ENCODE results near the gene DNAJC4. TPM values are rescaled to one million over a fixed set of nuclear protein-coding genes. Genes with fewer than 3 reads are reported as not detected.
A peak's percentile ranks its signal among the peaks of the same experiment; 100 is the strongest.

DNAJC4 gene
- total RNA-seq, 1 donor from 2014 or later = 27.2 TPM

GRCh38 chr11:64227405-64227956 is 2.9 kb upstream of the DNAJC4 start:
- H3K4me3 Mint-ChIP-seq = peak overlapping the region; percentile 91
- no peaks in the 10 kb centered on the region for H3K9me3 Mint-ChIP-seq
- no peak for TF ChIP-seq CTCF (conservative IDR thresholded peaks at IDR 0.05)
- H3K36me3 Mint-ChIP-seq (ENCODE audit: low read depth) = no peaks in the 10 kb centered on the region
- peaks cover 37% of the 10 kb centered on the region for H3K4me1 Mint-ChIP-seq
- no peaks in the 10 kb centered on the region for H3K27me3 Mint-ChIP-seq (ENCODE audit: low read depth)
- no peak overlapping the region for H3K27ac Mint-ChIP-seq (ENCODE audit: unreplicated experiment)
- DNase-seq (ENCODE audit: low read depth, low spot score) = no peak

DNA sequence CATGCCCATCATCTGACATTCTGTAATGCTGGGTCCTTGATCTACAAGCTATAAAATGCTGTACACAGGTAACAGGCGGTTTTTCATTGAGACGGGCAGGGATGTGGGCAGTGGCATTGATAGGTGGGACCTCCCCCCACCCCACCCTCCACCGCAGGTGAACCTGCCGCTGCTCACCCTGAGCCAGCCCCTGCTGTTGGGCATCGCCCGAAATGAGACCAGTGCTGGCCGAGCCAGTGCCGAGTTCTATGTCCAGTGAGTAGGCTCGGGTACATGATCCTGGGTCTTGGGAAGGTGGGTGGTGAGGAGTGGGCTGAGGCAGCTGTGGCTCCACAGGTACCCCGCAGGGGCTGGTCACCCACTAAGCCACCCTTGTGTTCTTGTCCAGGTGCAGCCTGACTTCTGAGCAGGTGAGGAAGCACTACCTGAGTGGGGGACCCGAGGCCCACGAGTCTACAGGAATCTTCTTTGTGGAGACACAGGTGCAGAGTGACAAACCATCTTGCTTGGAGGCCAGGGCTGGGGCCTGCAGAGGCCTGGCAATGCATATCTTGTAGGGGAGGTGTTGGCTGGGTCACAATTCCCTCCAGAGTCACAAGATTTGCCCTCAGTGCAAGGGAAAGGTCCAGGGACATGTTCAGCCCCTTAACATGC is 1.1 kb upstream of the DNAJC4 start:
- no peak for TF ChIP-seq CTCF (conservative IDR thresholded peaks at IDR 0.05)
- Mint-ChIP-seq H3K4me1 (peaks cover 37% of the 10 kb centered on the region), H3K27ac (ENCODE audit: unreplicated experiment) (no peak overlapping the region), H3K36me3 (ENCODE audit: low read depth) (no peaks in the 10 kb centered on the region), H3K27me3 (ENCODE audit: low read depth) (no peaks in the 10 kb centered on the region), H3K4me3 (peak overlapping the region; percentile 93), H3K9me3 (no peaks in the 10 kb centered on the region)
- no peak for DNase-seq (ENCODE audit: low read depth, low spot score)

- Mint-ChIP-seq H3K4me3 (peak overlapping the region; percentile 93), H3K27ac (ENCODE audit: unreplicated experiment) (no peak overlapping the region), H3K27me3 (ENCODE audit: low read depth) (no peaks in the 10 kb centered on the region), H3K4me1 (peaks cover 37% of the 10 kb centered on the region), H3K9me3 (no peaks in the 10 kb centered on the region), H3K36me3 (ENCODE audit: low read depth) (no peaks in the 10 kb centered on the region)
- DNase-seq (ENCODE audit: low read depth, low spot score) = no peak
- TF ChIP-seq CTCF (conservative IDR thresholded peaks at IDR 0.05) = no peak
Measured at GRCh38 chr11:64229744-64230170, 591 bp upstream of the DNAJC4 start.

GRCh38 chr11:64230985-64231365 is 627 bp downstream of the DNAJC4 start:
- Mint-ChIP-seq H3K9me3 (no peaks in the 10 kb centered on the region), H3K27me3 (ENCODE audit: low read depth) (no peaks in the 10 kb centered on the region), H3K4me3 (peak overlapping the region; percentile 93), H3K36me3 (ENCODE audit: low read depth) (no peaks in the 10 kb centered on the region), H3K4me1 (peaks cover 33% of the 10 kb centered on the region), H3K27ac (ENCODE audit: unreplicated experiment) (no peak overlapping the region)
- TF ChIP-seq CTCF (conservative IDR thresholded peaks at IDR 0.05) = no peak
- DNase-seq (ENCODE audit: low read depth, low spot score) = no peak

DNA sequence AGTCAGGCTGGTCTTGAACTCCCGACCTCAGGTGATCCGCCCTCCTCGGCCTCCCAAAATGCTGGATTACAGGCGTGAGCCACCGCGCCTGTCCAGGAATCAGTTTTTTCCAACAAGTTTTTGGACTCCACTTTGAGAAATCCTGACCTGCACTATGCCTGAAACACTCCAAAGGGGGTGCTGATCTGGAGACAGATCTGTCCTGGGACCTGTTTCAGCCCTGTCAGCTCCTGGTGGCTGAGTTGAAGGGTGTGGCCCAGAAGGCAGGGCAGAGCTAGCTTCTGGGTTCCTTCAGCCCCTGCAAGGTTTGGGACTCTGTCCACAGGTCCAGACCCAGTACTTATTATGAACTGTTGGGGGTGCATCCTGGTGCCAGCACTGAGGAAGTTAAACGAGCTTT is 1.2 kb downstream of the DNAJC4 start:
- peak overlapping the region; percentile 93 for H3K4me3 Mint-ChIP-seq
- TF ChIP-seq CTCF (conservative IDR thresholded peaks at IDR 0.05) = no peak
- H3K9me3 Mint-ChIP-seq = no peaks in the 10 kb centered on the region
- peaks cover 33% of the 10 kb centered on the region for H3K4me1 Mint-ChIP-seq
- H3K27ac Mint-ChIP-seq (ENCODE audit: unreplicated experiment) = no peak overlapping the region
- H3K36me3 Mint-ChIP-seq (ENCODE audit: low read depth) = no peaks in the 10 kb centered on the region
- DNase-seq (ENCODE audit: low read depth, low spot score) = no peak
- no peaks in the 10 kb centered on the region for H3K27me3 Mint-ChIP-seq (ENCODE audit: low read depth)

Measured in neural crest cell (in vitro differentiated cells).